GM12878 (cell line): ENCODE results near the gene AKAP1.

Experiments
- CTCF ChIP-seq, 3 experiments: IDR thresholded peaks in 2 of 3; conservative IDR thresholded peaks in 1 of 3; 2 replicates each; pipeline ENCODE4 v1.5.1; 2011; ENCODE audit warnings: low read depth in 3 of 3, low read length in 3 of 3, mild to moderate bottlenecking in 3 of 3, control low read depth in 2 of 3, moderate library complexity in 2 of 3, inconsistent platforms in 1 of 3, mixed read lengths in 1 of 3; ENCODE audit not compliant: control insufficient read depth in 2 of 3, insufficient read depth in 1 of 3; ENCODE audit errors: extremely low read depth in 1 of 3
- KDM1A ChIP-seq: fragments of 200-600 bp; sonication (generic); IDR thresholded peaks from 2 replicates; pipeline ENCODE4 v1.6.1; 2016; ENCODE audit warnings: borderline replicate concordance
- NFYB ChIP-seq: IDR thresholded peaks from 2 replicates; pipeline ENCODE4 v1.6.1; 2011; ENCODE audit warnings: low read depth, mild to moderate bottlenecking, low read length, improper control_type of control experiment, moderate library complexity; ENCODE audit not compliant: insufficient read depth
- SIN3A ChIP-seq: IDR thresholded peaks from 2 replicates; pipeline ENCODE4 v1.6.1; 2012; ENCODE audit warnings: low read depth, low read length, improper control_type of control experiment
- TAF1 ChIP-seq: IDR thresholded peaks from 2 replicates; pipeline ENCODE4 v1.6.1; 2011; ENCODE audit warnings: mild to moderate bottlenecking, low read depth, low read length, borderline replicate concordance
- YBX1 ChIP-seq: fragments of 450-650 bp; IDR thresholded peaks from 2 replicates; pipeline ENCODE4 v1.6.1; 2016; ENCODE audit warnings: antibody characterized with exemption

- TF ChIP-seq CTCF (IDR thresholded peaks at IDR 0.05 in 2 of 3, conservative IDR thresholded peaks at IDR 0.05 in 1 of 3; ENCODE audit: control insufficient read depth in 2 of 3, extremely low read depth in 1 of 3, insufficient read depth in 1 of 3, low read depth in 3 of 3, low read length in 3 of 3) (peak; percentile 84 to 93 (median 89)), SIN3A (no peak), YBX1 (no peak), NFYB (no peak), KDM1A (no peak), TAF1 (no peak)
Observed at GRCh38 chr17:57114085-57114673, 29.1 kb downstream of the AKAP1 start.
